Stimulated activated CD8-positive, alpha-beta memory T cell treated with anti-CD3 and anti-CD28 coated beads, Interleukin-15, amount 100 ng/mL, for 48 hours (primary cell): ENCODE data around the gene CRISPLD2.

Experiments used
- DNase-seq, 2 donors: peaks; one replicate each; pipeline ENCODE4 v3.0.0-alpha.2; 2020; ENCODE audit warnings: low read depth in 2 of 2

CRISPLD2 gene

DNA sequence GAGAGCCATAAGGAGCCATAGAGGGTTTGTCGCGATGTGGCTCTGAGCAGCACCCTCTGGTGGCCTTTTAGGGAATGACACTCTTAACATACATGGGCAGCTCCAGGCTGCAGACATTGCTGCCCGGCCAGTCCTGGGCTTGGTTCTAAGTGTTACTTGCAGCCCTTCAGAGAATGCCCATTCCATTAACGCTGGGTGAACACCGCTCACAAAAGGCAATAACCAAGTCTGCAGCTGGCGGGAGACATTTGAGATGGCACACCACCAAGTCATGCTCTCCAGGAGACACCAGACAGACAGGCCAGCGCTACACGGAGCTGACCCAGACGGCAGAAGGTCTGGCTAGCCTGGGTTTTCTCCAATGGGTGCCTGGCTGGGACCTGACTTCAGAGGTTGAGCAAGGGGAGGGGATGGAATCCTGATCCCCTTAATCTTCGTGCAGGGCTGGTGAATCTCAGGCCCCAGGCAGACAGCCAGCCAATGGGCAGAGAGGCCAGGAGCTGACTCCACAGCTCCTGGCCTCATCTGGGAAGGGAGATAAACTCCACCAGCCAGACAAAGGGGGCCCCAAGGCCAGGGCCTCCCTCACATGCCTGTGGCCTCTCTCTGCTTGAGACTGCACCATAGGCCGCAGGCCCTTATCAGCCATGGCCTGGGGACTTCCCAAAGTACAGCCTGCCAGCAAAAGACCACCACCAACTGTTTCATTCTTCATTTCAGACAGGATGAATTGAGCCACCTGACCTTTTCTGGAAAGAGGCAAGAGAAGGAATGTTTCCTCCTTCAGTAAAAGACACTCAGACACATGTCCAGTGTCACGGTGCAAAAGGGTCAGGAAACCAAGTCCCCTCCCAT is 132.8 kb downstream of the CRISPLD2 start:
- DNase-seq: peak; percentile 32 to 33

DNA sequence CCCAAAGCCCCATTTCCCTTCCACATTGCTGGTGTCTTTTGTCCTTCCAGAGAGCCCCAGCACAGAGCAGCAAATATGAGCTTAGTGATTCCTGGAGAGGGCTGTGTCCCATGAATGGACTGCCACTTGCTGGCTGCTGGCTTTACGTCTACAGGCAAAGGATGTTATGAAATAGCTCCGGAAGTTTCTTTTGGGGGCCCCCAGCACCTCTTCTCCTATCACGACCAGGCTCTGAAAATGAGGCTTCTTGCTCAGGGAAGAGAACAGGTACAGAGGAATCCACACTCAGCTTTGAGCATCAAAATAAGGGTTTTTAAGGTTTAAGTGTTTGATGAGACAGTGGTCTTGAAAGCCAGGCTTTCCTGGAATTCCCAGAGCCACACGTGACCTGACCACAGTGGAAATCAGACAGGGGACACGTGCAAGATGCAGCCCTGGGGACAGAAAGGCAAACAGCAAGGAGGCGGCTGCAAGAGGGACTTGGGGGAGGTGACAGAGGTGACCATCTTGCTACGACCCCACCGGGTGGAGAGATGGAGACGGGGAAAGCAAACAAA is 133.5 kb downstream of the CRISPLD2 start:
- no peak for DNase-seq

DNA sequence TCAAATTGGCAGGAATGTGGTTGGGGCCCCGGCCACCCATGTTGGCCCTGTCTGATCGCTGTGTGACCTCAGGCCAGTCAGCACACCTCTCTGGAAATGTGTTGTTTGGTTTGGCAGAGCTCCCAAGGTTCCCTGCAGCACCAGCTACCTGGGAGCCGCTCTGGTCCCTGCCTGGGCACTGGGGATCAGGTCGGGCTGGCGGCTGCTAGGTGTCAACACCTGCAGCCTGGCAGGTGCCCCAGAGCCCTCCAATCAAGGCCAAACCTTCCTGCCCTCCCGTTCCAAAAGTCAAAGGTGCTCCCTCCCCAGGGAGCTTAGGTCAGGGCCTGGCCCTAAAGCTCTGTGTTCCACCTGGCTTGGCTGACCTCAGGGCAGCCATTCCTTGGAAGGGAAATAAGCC is 135.6 kb downstream of the CRISPLD2 start:
- DNase-seq: no peak

DNA sequence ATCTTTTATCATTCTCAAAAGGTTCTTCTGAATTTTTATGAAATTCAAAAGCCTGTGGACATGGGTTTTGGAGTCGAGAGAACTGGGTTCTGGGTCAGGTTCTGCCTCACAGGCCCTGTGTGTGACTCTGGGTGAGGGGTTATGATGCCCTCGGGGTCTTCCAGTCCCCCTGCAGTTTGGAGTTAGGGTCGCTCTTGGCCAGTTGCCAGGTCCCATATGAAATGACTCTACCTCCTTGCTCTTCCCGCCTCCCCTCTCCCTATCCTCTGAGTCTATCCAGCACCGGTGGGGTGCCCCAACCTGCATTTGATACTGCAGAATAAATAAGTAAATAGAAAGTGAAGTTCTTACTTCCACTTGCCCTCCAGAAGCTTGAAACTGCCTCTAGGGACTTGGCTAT is 137.4 kb downstream of the CRISPLD2 start:
- DNase-seq: no peak

DNA sequence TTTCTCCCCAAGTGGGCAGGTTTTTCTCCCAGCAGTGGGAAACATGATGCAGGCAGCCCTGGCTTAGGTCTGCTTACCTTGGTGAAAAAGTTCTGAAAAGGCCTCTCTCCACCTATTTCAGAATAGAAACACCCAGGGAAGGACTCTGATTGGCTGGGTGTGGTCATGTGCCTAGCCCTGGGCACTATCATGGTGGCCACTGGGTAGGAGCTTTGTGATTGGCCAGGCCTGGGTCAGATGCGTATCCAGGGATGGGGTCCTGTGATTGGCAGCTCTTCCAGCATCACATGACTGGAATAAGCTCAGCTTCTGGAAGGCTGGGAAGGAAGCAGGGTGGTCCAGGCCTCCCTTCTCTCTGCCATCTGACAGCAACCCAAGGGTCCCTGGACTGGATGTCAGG is 138.0 kb downstream of the CRISPLD2 start:
- no peak for DNase-seq
